ENCODE measurements around the gene FOXO1.

Gene FOXO1

GRCh38 chr13:40604135-40604534, 62.3 kb downstream of the FOXO1 start:
- DNase-seq (ENCODE audit: low read depth), result no peak

DNA sequence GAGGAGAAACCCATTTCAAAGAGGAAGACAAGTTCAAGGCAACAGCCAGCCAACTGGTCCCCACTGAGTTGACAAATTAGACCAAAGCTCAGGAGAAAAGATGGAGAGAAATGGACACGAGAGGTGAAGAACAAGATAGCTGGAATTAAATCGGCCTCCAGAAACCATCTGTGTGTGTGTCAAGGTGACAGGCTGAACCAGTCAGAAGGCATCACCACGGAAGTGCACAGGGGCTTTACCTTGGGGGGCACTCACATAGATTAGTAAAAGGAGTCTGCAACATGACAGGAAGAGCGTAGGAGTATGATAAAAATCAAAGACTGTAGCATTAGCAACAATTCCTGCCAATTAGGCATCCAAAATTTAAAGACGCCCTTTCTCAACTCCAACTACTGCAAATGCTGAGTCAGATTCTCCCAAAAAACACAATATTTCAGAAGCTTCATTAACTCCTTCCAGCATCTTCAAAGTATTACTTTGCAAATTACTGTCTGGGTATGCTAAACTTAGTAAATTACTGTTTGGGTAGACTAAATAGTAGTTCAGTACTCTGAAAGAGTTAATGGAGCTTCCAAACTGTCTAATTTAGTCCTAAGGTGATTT, 66.2 kb downstream of the FOXO1 start:
- no peak for DNase-seq (ENCODE audit: low read depth)

DNA sequence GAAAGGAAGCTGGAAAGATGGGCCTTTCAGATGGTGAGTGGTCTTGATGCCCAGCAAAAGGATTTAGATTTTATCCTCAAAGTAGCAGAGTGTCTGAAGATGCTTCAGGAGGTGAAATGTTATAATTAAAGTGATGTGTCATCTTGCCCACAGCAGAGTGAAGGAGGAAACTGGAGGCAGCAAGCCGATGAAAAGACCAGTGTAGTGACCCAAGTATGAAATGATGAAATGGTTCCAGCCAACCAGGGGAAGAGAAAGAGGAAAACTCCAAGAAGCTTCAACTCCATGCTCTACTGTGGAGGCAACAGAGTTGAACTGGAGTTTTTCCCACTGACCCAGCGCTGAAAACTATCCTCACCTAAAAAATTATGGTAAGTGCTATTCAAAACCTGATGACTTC, 66.7 kb downstream of the FOXO1 start:
- DNase-seq (ENCODE audit: low read depth), result no peak

DNA sequence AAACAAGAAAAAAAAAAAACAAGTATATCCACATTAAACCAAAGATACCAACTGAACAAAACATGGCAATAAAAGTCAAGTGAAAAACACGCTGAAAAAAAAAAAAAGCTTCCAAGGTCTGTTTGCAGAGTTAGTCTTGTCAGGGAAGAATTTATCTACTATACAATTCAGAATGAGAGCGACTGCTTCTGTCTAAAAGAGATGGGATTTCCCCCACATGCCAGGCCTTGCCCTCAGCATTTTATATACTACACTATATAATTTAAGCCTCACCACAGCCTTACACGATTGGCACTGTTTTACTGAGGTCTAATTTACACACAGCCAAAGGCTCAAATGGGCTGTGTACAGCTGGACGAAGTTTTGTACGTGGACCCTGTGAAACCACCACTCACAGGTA, 67.3 kb downstream of the FOXO1 start:
- DNase-seq (ENCODE audit: low read depth), result no peak

DNA sequence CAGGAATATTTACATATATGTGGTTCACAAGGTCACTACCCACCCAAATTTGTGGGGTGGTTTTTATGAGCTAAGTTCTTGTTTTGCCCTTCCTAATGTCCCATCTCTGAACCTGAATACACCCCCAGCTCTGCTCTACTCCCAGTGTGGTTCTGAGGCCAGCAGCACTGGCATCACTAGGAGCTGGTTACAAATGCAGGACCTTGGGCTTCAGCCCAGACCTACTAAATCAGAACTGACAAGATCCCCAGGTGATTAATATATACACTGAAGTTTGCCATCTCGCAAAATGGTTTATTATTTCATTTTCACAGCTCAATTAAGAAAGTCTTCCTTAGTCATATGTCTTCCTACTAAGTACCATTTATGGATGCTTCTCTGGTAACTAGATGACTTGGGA, 67.9 kb downstream of the FOXO1 start:
- DNase-seq (ENCODE audit: low read depth), result no peak

DNA sequence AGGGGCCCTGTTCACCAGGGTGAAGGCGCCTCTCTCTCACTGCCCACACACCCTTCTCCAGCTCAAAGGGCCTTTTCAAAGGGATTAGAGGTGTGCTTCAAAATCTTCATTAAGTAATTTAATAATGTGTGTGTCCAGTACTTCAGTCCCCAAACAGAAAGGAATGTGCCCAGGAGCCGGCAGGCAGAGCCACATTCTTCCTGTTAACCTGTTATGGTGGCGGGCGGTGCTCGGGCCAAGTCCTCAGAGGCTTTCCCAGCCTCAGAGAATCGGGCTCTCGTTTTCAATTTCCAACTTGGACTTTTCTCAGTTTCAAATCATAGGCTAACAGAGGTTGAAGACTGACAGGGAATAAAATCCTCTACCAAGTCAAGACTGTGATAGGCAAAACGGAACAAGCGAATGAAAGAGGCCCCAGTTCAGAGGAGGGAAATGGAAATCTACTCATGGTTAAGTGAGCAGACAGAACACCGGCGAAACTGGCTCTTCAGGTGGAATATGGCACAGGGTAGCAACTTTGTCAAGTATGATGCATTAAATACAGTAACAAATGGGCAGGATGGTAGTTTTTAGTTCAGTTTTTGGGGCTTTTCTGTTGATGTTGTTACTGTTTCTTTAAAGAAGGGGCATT, 68.6 kb downstream of the FOXO1 start:
- DNase-seq (ENCODE audit: low read depth), result no peak

DNA sequence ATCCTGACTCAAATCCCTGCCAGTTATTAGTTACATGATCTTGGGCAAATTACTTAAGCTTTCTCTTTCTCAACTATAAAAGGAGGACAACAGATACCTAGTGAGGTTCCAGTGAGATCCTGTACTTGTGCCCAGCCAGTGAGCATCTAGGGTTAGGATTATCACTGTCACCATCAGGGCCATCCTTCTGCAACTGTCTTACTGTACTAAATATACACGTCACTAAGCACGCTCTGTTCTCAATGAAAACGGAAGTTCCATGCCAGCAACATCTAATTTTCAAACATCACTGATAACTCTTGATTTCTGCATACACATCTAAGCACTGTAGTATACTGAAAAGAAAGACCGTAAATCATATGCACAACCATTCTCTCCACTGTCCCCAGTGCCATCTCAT, 70.0 kb downstream of the FOXO1 start:
- DNase-seq (ENCODE audit: low read depth), result no peak

- DNase-seq (ENCODE audit: low read depth), result no peak
These were observed 70.7 kb downstream of the FOXO1 start for GRCh38 chr13:40595693-40596092.

- DNase-seq (ENCODE audit: low read depth), result no peak
These were observed 74.4 kb downstream of the FOXO1 start for GRCh38 chr13:40592035-40592434.

GRCh38 chr13:40591091-40591490, 75.3 kb downstream of the FOXO1 start:
- DNase-seq (ENCODE audit: low read depth), result no peak

DNA sequence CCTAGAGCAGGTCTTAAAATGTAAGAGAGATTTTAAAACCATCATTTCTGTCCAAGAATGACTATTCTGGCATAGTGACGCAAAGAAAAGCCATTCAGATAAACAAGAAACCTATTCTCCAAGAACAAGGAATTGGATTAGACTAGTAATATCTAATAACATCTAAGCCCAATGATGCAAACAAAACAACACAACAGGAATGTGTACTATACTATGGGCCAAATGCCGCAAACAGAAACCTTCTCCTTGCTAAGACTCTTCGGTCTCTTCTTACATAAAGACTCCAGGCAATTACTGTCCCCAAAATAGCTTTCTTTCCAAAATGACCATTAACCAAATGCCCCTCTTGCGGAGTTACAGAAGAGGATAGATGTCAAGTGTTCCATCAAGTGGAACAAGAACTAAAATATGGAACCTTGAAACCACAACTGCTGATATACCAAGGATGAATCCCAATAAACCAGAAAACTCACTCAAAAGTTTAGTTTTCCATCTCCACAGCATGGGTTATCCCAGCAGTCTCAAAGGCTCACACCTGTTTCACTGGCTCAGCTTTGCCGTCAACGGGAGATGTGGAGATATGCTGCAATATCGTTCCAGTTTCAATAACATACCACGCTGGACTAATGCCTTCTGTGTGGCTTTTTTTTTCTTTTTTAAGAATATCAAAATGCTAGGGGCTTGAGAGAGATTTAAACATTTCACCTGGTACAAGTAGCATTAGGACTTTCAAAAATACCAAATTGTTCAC, 76.2 kb downstream of the FOXO1 start:
- DNase-seq (ENCODE audit: low read depth), result no peak

DNA sequence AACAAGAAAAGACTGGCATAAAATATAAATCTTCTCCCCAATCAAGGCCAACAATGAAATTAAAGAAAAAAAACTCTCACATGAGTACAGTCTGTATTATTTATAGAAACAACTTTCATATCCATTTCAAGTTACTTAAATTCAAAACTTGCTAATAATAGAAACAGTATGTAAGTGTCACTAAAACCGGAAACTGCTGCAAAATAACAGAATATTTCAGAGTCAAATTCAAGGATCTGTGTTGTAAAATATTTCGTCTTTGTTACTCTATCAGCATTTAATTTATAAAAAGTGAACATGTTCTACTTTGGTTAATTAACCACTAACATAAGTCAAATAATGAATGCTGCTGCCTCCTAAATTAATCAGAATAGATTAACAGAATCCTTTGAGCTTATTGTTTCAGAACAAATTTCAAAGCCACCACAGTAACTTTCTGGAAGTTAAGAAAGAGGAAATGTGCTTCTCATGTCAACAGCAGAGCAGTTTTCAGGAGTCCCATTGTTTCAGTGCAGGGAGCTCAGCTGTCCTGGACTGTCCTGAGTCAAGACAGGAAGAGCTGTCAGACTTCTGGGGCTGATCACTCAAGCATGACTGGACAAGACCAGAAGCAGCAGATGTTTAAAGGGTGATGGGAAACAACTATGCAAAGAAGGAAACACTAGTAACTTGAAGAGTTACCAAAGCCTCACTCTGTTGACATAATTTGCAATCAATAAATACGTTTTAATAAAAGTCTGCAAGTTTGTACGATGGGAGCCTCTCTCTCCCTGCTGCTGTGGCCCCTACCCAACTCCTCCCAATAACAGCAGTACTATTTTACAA, 76.9 kb downstream of the FOXO1 start:
- peak; percentile 24 for DNase-seq (ENCODE audit: low read depth)

DNA sequence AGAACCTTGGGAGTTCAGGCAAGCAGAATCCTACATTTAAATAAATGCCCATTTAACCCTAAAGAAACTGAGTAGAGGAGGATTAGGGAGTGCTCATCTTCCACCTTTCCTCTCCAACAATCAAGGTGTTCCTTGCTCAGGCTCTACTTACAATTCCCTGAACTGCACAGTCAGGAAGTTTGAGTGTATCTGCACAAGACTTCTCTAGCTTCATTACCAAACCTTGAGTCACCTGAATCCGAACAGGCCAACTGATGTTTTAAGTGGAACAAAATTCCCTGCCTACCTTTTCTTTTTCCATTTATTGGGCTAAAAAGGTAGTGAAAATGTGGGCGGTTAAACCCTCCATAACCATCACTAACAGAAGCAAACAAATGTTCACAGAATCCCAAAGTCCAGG, 78.3 kb downstream of the FOXO1 start:
- no peak for DNase-seq (ENCODE audit: low read depth)

- DNase-seq (ENCODE audit: low read depth), result no peak
These were observed 79.4 kb downstream of the FOXO1 start for GRCh38 chr13:40586886-40587565.

- DNase-seq (ENCODE audit: low read depth), result no peak
These were observed 80.5 kb downstream of the FOXO1 start for GRCh38 chr13:40585911-40586471.

DNA sequence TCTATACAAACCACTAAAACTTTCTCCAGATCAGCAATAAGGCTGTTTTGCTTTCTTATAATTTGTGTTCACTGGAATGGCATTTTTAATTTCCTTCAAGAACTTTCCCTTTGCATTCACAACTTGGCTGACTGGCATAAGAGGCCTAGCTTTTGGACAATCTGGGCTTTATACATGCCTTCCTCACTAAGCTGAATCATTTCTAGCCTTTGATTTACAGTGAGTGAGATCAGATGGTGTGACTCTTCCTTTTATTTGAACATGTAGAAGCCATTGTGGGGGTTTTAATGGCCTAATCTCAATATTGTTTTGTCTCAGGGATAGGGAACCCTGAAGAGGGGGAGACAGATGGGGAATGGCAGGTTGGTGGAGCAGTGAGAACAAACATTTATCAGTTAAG, 82.7 kb downstream of the FOXO1 start:
- no peak for DNase-seq (ENCODE audit: low read depth)

DNA sequence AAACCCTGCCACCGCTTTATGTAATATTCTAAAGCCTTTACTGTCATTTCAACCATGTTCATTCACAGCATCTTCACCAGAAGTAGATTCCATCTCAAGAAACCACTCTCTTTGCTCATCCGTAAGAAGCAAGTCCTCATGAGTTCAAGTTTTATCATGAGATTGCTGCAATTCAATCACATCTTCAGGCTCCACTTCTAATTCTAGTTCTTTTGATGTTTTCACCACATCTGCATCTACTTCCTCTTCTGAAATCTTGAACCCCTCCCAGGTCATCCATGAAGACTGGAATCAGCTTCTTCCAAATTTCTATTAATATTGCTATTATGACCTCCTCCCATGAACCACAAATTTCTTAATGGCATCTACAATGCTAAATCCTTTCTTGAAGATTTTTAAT, 83.9 kb downstream of the FOXO1 start:
- DNase-seq (ENCODE audit: low read depth), result no peak

DNA sequence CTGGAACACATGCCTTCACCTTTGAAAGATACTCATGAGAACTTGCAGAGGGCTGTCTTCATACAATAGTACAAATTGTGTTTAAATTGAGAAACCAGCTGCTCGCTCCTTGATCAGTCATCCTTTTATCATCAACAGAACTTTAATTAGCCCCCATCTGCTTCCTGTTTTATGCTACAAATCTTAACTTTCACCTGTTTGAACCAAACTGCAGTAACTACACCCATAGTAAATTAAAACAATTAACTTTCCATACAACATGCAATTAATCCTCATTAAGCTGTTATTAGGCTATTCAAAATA, 85.2 kb downstream of the FOXO1 start:
- DNase-seq (ENCODE audit: low read depth), result no peak

- no peak for DNase-seq (ENCODE audit: low read depth)
These were observed 85.7 kb downstream of the FOXO1 start for GRCh38 chr13:40580566-40581276.

GRCh38 chr13:40579535-40579934, 86.9 kb downstream of the FOXO1 start:
- no peak for DNase-seq (ENCODE audit: low read depth)

- DNase-seq (ENCODE audit: low read depth), result no peak
These were observed 88.4 kb downstream of the FOXO1 start for GRCh38 chr13:40578055-40578454.
